GM12878 (cell line): ENCODE data around the gene TIMP3. TPM values are rescaled to one million over a fixed set of nuclear protein-coding genes. Genes with fewer than 3 reads are reported as not detected.

Experiments
- ATAC-seq: fragments of 200-7000 bp; cut with Tn5 transposase; 3 replicates; pipeline ENCODE4 v1.9.1; 2020; ENCODE audit warnings: mild to moderate bottlenecking, moderate library complexity
- BruUV-seq: library from RNA; stranded (reverse); fragments of 400-500 nt; replicated peaks from 2 replicates; lab custom pipeline; 2021; lab: Mats Ljungman, UMichigan
- CTCF ChIA-PET: fragments of 300-600 bp; sonication (Branson Sonifier 250); formaldehyde crosslinking; extraction: SDS; loops from one replicate; lab custom pipeline; 2021; ENCODE audit warnings: inconsistent platforms; lab: Yijun Ruan, JAX
- POLR2A ChIA-PET: fragments of 350-600 bp; formaldehyde crosslinking; extraction: SDS; loops from one replicate; lab custom pipeline; 2021; ENCODE audit warnings: inconsistent platforms; lab: Charles Lee
- RAD21 ChIA-PET: fragments of 300-600 bp; sonication (Branson Sonifier 250); formaldehyde crosslinking; loops from one replicate; lab custom pipeline; 2023; ENCODE audit warnings: antibody characterized with exemption; ENCODE audit not compliant: unreplicated experiment; lab: Charles Lee
- SMC1A ChIA-PET: fragments of 300-600 bp; sonication (Branson Sonifier 250); formaldehyde crosslinking; loops from one replicate; lab custom pipeline; 2023; ENCODE audit not compliant: unreplicated experiment, uncharacterized antibody; lab: Charles Lee
- DNase-seq: peaks from one replicate; pipeline ENCODE4 v3.0.0-alpha.2; 2011; ENCODE audit warnings: low read depth, low spot score
- FAIRE-seq: peaks from 3 replicates; lab custom pipeline; 2011; peaks lifted over from hg19 to GRCh38; lab: Jason Lieb, UNC
- H2AFZ ChIP-seq: 2 replicates; pipeline ENCODE4 v1.6.0; 2011; ENCODE audit warnings: low read depth, low read length, control low read depth; ENCODE audit not compliant: control insufficient read depth
- H3K27ac ChIP-seq: 2 replicates; pipeline ENCODE4 v1.5.1; 2011; ENCODE audit warnings: control low read depth; ENCODE audit not compliant: control insufficient read depth, insufficient read depth
- H3K27me3 ChIP-seq, 2 experiments: replicated peaks in 1 of 2; 2 replicates each; pipeline versions ENCODE4 v1.6.0 to v1.6.1; 2011; ENCODE audit warnings: low read length in 1 of 2; ENCODE audit not compliant: control insufficient read depth in 2 of 2, insufficient read depth in 2 of 2
- H3K36me3 ChIP-seq, 2 experiments: 2 replicates each; pipeline ENCODE4 v1.5.1; 2011; ENCODE audit warnings: low read length in 1 of 2; ENCODE audit not compliant: control insufficient read depth in 2 of 2, insufficient read depth in 2 of 2
- H3K4me1 ChIP-seq: 2 replicates; pipeline ENCODE4 v1.6.1; 2011; ENCODE audit warnings: mild to moderate bottlenecking, low read length, moderate library complexity, mixed read lengths; ENCODE audit not compliant: control insufficient read depth, insufficient read depth
- H3K4me2 ChIP-seq: 2 replicates; pipeline ENCODE4 v1.6.0; 2011; ENCODE audit warnings: control low read depth; ENCODE audit not compliant: control insufficient read depth, insufficient read depth
- H3K4me3 ChIP-seq: fragments of 200-600 bp; sonication (generic); 2 replicates; pipeline ENCODE4 v1.5.1; 2016
- H3K79me2 ChIP-seq: 2 replicates; pipeline ENCODE4 v1.6.0; 2011; ENCODE audit warnings: low read length; ENCODE audit not compliant: control insufficient read depth, insufficient read depth
- H3K9ac ChIP-seq: 2 replicates; pipeline ENCODE4 v1.8.0; 2011; ENCODE audit warnings: low read length, control low read depth, mixed read lengths; ENCODE audit not compliant: control insufficient read depth, insufficient read depth
- H3K9me3 ChIP-seq: replicated peaks from 3 replicates; pipeline ENCODE4 v1.5.1; 2011; ENCODE audit warnings: mild to moderate bottlenecking, low read length; ENCODE audit not compliant: control insufficient read depth, insufficient read depth
- H4K20me1 ChIP-seq: 2 replicates; pipeline ENCODE4 v1.6.0; 2011; ENCODE audit not compliant: control insufficient read depth, insufficient read depth
- BCL11A ChIP-seq: IDR thresholded peaks from 2 replicates; pipeline ENCODE4 v1.6.1; 2011; ENCODE audit warnings: low read depth, low read length
- GATAD2B ChIP-seq: fragments of 450-650 bp; conservative IDR thresholded peaks from 2 replicates; pipeline ENCODE4 v1.6.1; 2017; ENCODE audit warnings: low read depth, mild to moderate bottlenecking, moderate library complexity
- IKZF2 ChIP-seq, 2 experiments: fragments of 450-650 bp; IDR thresholded peaks; 2 replicates each; pipeline ENCODE4 v1.6.1; 2017; ENCODE audit warnings: mild to moderate bottlenecking in 2 of 2, moderate library complexity in 2 of 2
- NFYA ChIP-seq: IDR thresholded peaks from 2 replicates; pipeline ENCODE4 v1.6.1; 2011; ENCODE audit warnings: low read depth, mild to moderate bottlenecking, low read length, improper control_type of control experiment, borderline replicate concordance
- SUZ12 ChIP-seq: fragments of 200-600 bp; sonication (generic); IDR thresholded peaks from one replicate; pipeline ENCODE4 v1.6.1; 2018; ENCODE audit warnings: antibody characterized with exemption, mild to moderate bottlenecking; ENCODE audit not compliant: unreplicated experiment
- ZNF274 ChIP-seq: IDR thresholded peaks from one replicate; pipeline ENCODE4 v1.8.0; 2011; ENCODE audit not compliant: insufficient read length, insufficient read depth
- whole genome bisulfite sequencing: methylation state at CpG from one replicate; pipeline ENCODE4 v1.1.6; 2016; ENCODE audit warnings: low lambda C conversion rate; ENCODE audit not compliant: insufficient replicate concordance, insufficient coverage; ENCODE audit errors: missing lambda C conversion rate; 5-methylcytosine and 5-hydroxymethylcytosine counted together
- in situ Hi-C: fragments of 300-500 bp; cut with MboI; formaldehyde crosslinking; loops from 9 replicates; pipeline ENCODE4 v1.14.3; 2018; ENCODE audit warnings: mixed read lengths
- intact Hi-C: fragments of 100-400 bp; cut with micrococcal nuclease; formaldehyde crosslinking; loops from one replicate; pipeline ENCODE4 v1.14.2; 2022; ENCODE audit not compliant: unreplicated experiment
- polyA plus RNA-seq, 11 experiments: library from polyadenylated mRNA; depleted of rRNA in 4 of 11; unstranded in 6 of 11; stranded (reverse) in 5 of 11; fragments of >200 nt; fragmentation: Nextera tagmentation in 4 of 11; fragmentation: Illumina TruSeq in 1 of 11; extraction: Ambion mirVana in 4 of 11; extraction: Trizol in 1 of 11; gene quantifications; 1 replicate in 1 of 11; 2 replicates in 10 of 11; pipeline versions ENCODE4 v1.2.1 to v1.2.3, GENCODE V29; 2011 to 2016; ENCODE audit warnings: inconsistent platforms in 2 of 11, missing spikeins in 2 of 11, low read depth in 1 of 11
- total RNA-seq, 4 experiments: library from RNA; depleted of rRNA in 3 of 4; stranded (reverse); fragments of >200 nt in 3 of 4; fragmentation: Illumina TruSeq in 1 of 4; extraction: Trizol in 1 of 4; gene quantifications; 2 replicates each; pipeline versions ENCODE4 v1.2.1 to v1.2.3, GENCODE V29; 2013 to 2021
- TF ChIP-seq, protein P1 (sequence below): IDR thresholded peaks from 2 replicates; pipeline ENCODE4 v1.6.1; 2011; ENCODE audit warnings: low read depth, low read length, improper control_type of control experiment, borderline replicate concordance
- TF ChIP-seq, protein P2 (sequence below): fragments of 150-350 bp; IDR thresholded peaks from 2 replicates; pipeline ENCODE4 v1.6.1; 2016; ENCODE audit warnings: low read depth, low read length
- TF ChIP-seq, protein P3 (sequence below): fragments of 450-650 bp; IDR thresholded peaks from 2 replicates; pipeline ENCODE4 v1.6.1; 2017; ENCODE audit warnings: mild to moderate bottlenecking, low read depth, inconsistent platforms; ENCODE audit not compliant: poor library complexity, severe bottlenecking

Gene TIMP3
- total and polyA plus RNA-seq, 10 of the 15 experiments (the other 5 are each of a cell fraction or from before 2014, with no cell fraction given), result 0.01 to 0.74 (median 0.27) TPM; not detected in 5

DNA sequence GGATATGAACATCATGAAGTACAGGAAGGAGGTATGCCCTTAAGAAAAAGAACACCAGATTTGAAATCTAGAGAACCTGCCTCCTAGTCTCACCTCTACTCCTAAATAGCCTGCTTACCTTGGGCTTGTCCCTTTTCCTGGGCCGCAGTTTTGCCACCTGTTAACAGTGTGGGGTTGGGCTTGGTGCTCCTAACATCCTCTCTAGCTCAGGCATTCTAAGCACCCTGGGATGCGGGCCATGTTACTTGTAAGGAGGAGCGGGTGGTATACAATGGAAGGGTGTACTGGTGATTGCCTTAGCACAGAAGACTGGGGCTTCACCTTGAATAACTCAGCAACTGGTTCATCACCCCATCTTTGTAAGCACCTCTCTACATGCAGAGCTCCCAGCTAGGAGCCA is 48.7 kb downstream of the TIMP3 start:
- no peak overlapping the region for H2AFZ ChIP-seq
- H3K79me2 ChIP-seq, result no peaks in the 10 kb centered on the region
- POLR2A ChIA-PET, result no interaction called here
- H3K9me3 ChIP-seq, result no peaks in the 10 kb centered on the region
- H3K9ac ChIP-seq, result no peak overlapping the region
- H3K27ac ChIP-seq, result no peak overlapping the region
- CTCF ChIA-PET, result no interaction called here
- intact Hi-C loops, result no loop called here
- H3K36me3 ChIP-seq, result no peaks in the 10 kb centered on the region
- RAD21 ChIA-PET, result no interaction called here
- no peak overlapping the region for H3K4me2 ChIP-seq
- no peak overlapping the region for H3K4me3 ChIP-seq
- H3K4me1 ChIP-seq, result no peaks in the 10 kb centered on the region
- SMC1A ChIA-PET, result no interaction called here
- in situ Hi-C loops, result no loop called here
- H3K27me3 ChIP-seq, result no peaks in the 10 kb centered on the region
- FAIRE-seq (no peak), ATAC-seq (no peak), DNase-seq (no peak)
- BruUV-seq, result no TSS peak
- TF ChIP-seq GATAD2B, result no peak
- TF ChIP-seq, protein P1, sequence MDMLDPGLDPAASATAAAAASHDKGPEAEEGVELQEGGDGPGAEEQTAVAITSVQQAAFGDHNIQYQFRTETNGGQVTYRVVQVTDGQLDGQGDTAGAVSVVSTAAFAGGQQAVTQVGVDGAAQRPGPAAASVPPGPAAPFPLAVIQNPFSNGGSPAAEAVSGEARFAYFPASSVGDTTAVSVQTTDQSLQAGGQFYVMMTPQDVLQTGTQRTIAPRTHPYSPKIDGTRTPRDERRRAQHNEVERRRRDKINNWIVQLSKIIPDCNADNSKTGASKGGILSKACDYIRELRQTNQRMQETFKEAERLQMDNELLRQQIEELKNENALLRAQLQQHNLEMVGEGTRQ, result no peak
- TF ChIP-seq ZNF274, result no peak
- 12% methylated on average over 3 of the region's 3 CpGs for WGBS
- no peaks in the 10 kb centered on the region for H4K20me1 ChIP-seq

DNA sequence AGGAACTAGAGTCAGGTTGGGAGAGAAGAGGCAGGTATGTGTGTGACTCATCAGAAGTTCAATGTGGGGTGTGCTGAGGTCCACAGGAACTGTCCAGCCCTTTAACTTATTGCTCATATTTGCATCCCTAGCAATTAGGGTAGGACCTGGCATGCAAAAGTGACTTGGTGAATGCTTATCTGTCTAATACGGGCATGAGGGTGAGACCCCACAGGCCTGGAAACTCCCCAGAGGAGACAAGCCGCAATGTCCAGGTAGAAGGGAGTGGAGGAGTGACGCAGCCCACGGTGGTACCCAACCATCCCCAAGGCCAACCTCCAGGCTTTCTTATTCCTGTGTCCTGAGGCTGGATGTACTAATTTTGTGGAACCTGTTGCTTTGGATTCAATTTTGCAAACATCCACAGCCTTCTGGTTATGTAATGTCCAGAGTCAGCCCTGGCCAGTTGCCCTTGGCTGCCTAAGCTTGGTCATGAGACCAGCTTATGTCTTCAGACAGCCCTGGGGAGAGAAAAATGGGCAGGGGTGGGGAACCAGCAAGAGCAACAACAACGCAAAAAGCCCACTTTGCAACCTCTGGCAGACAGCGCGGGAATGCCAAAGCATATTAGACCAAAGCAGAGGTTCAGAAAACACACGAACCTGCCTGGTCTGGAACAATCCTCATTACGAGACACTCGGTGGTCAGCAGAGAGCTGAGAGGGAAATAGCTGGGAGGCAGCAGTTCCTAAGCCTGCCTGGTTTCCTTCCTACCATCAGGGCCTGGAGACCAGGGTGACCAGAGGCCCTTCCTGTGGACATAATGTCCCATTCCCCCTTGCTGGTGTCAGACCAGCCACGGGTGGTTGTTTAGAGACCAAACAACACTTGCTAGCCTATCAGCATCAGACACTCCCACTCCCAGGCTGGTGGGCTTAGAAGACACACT is 49.3 kb downstream of the TIMP3 start:
- Histone ChIP-seq H3K4me1 (no peaks in the 10 kb centered on the region), H3K36me3 (no peaks in the 10 kb centered on the region), H3K27me3 (no peaks in the 10 kb centered on the region), H4K20me1 (no peaks in the 10 kb centered on the region), H2AFZ (no peak overlapping the region), H3K9me3 (no peaks in the 10 kb centered on the region), H3K79me2 (no peaks in the 10 kb centered on the region), H3K27ac (no peak overlapping the region), H3K4me3 (no peak overlapping the region), H3K9ac (no peak overlapping the region), H3K4me2 (no peak overlapping the region)
- FAIRE-seq (no peak), DNase-seq (no peak), ATAC-seq (no peak)
- SMC1A ChIA-PET, result no interaction called here
- intact Hi-C loops, result no loop called here
- RAD21 ChIA-PET, result no interaction called here
- in situ Hi-C loops, result no loop called here
- CTCF ChIA-PET, result no interaction called here
- POLR2A ChIA-PET, result no interaction called here
- 14% methylated on average over 11 of the region's 11 CpGs for WGBS
- no TSS peak for BruUV-seq
- TF ChIP-seq, protein P2, sequence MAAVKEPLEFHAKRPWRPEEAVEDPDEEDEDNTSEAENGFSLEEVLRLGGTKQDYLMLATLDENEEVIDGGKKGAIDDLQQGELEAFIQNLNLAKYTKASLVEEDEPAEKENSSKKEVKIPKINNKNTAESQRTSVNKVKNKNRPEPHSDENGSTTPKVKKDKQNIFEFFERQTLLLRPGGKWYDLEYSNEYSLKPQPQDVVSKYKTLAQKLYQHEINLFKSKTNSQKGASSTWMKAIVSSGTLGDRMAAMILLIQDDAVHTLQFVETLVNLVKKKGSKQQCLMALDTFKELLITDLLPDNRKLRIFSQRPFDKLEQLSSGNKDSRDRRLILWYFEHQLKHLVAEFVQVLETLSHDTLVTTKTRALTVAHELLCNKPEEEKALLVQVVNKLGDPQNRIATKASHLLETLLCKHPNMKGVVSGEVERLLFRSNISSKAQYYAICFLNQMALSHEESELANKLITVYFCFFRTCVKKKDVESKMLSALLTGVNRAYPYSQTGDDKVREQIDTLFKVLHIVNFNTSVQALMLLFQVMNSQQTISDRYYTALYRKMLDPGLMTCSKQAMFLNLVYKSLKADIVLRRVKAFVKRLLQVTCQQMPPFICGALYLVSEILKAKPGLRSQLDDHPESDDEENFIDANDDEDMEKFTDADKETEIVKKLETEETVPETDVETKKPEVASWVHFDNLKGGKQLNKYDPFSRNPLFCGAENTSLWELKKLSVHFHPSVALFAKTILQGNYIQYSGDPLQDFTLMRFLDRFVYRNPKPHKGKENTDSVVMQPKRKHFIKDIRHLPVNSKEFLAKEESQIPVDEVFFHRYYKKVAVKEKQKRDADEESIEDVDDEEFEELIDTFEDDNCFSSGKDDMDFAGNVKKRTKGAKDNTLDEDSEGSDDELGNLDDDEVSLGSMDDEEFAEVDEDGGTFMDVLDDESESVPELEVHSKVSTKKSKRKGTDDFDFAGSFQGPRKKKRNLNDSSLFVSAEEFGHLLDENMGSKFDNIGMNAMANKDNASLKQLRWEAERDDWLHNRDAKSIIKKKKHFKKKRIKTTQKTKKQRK, result no peak
- TF ChIP-seq, protein P3, sequence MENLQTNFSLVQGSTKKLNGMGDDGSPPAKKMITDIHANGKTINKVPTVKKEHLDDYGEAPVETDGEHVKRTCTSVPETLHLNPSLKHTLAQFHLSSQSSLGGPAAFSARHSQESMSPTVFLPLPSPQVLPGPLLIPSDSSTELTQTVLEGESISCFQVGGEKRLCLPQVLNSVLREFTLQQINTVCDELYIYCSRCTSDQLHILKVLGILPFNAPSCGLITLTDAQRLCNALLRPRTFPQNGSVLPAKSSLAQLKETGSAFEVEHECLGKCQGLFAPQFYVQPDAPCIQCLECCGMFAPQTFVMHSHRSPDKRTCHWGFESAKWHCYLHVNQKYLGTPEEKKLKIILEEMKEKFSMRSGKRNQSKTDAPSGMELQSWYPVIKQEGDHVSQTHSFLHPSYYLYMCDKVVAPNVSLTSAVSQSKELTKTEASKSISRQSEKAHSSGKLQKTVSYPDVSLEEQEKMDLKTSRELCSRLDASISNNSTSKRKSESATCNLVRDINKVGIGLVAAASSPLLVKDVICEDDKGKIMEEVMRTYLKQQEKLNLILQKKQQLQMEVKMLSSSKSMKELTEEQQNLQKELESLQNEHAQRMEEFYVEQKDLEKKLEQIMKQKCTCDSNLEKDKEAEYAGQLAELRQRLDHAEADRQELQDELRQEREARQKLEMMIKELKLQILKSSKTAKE, result no peak
- TF ChIP-seq BCL11A (no peak), SUZ12 (no peak), IKZF2 (IDR thresholded peaks at IDR 0.05) (no peak), NFYA (no peak)
